Parathyroid adenoma (tissue), 2 donors: ENCODE measurements around the gene COL23A1.

ENCODE experiments used
- H2AFZ ChIP-seq: fragments of 300-600 bp; sonication (generic); one replicate; pipeline ENCODE4 v1.7.0; 2017; ENCODE audit warnings: antibody characterized with exemption, mild to moderate bottlenecking
- H3K27ac ChIP-seq: fragments of 300-600 bp; sonication (generic); one replicate; pipeline ENCODE4 v1.7.0; 2017
- H3K27me3 ChIP-seq: fragments of 300-600 bp; sonication (generic); one replicate; pipeline ENCODE4 v1.7.0; 2017; ENCODE audit warnings: low read length; ENCODE audit not compliant: control insufficient read depth, insufficient read depth
- H3K36me3 ChIP-seq: fragments of 300-600 bp; sonication (generic); one replicate; pipeline ENCODE4 v1.7.0; 2017; ENCODE audit warnings: low read length; ENCODE audit not compliant: control insufficient read depth, insufficient read depth
- H3K4me1 ChIP-seq: fragments of 300-600 bp; sonication (generic); one replicate; pipeline ENCODE4 v1.7.0; 2017; ENCODE audit warnings: control low read depth
- H3K4me2 ChIP-seq: fragments of 300-600 bp; sonication (generic); one replicate; pipeline ENCODE4 v1.7.0; 2017; ENCODE audit warnings: low read length
- H3K4me3 ChIP-seq: fragments of 300-600 bp; sonication (generic); one replicate; pipeline ENCODE4 v1.7.0; 2017; ENCODE audit warnings: low read depth, low read length
- H3K79me2 ChIP-seq: fragments of 300-600 bp; sonication (generic); one replicate; pipeline ENCODE4 v1.7.0; 2017; ENCODE audit warnings: control low read depth
- H3K9ac ChIP-seq: fragments of 300-600 bp; sonication (generic); one replicate; pipeline ENCODE4 v1.7.0; 2017; ENCODE audit warnings: mild to moderate bottlenecking
- H3K9me3 ChIP-seq: fragments of 300-600 bp; sonication (generic); one replicate; pipeline ENCODE4 v1.7.0; 2017; ENCODE audit warnings: low read length; ENCODE audit not compliant: control insufficient read depth
- CTCF ChIP-seq: fragments of 300-600 bp; sonication (generic); IDR thresholded peaks from one replicate; pipeline ENCODE4 v1.7.0; 2017; ENCODE audit warnings: antibody characterized with exemption, mild to moderate bottlenecking
- donor health status: primary hyperparathyroidism.

Gene COL23A1

GRCh38 chr5:178555005-178555404, 35.2 kb downstream of the COL23A1 start:
- Histone ChIP-seq H3K79me2 (peaks cover 4% of the 10 kb centered on the region), H3K4me2 (no peak overlapping the region), H3K4me3 (no peak overlapping the region), H3K4me1 (peaks cover 26% of the 10 kb centered on the region), H3K9me3 (no peaks in the 10 kb centered on the region), H3K9ac (no peak overlapping the region), H3K27me3 (no peaks in the 10 kb centered on the region), H2AFZ (no peak overlapping the region), H3K36me3 (no peaks in the 10 kb centered on the region), H3K27ac (no peak overlapping the region)
- TF ChIP-seq CTCF, result no peak

DNA sequence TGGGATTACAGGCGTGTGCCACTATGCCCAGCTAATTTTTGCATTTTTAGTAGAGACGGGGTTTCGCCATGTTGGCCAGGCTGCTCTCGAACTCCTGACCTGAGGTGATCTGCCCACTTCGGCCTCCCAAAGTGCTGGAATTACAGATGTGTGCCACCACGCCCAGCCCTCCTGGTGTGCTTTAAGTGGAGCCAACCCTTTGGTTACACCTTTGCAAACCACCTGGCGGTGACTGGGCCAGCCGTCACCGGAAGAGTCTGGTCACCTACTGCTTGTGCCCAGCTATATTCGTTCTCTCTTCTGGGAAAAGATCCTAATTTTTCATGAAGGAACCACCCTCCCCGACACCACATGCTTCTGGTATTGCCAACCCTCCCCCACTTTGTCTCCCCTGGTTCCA, 35.9 kb downstream of the COL23A1 start:
- no peak overlapping the region for H3K4me2 ChIP-seq
- H3K79me2 ChIP-seq, result peaks cover 4% of the 10 kb centered on the region
- no peaks in the 10 kb centered on the region for H3K9me3 ChIP-seq
- H3K27ac ChIP-seq, result no peak overlapping the region
- no peak overlapping the region for H3K4me3 ChIP-seq
- no peaks in the 10 kb centered on the region for H3K27me3 ChIP-seq
- H3K9ac ChIP-seq, result no peak overlapping the region
- H3K36me3 ChIP-seq, result no peaks in the 10 kb centered on the region
- H2AFZ ChIP-seq, result no peak overlapping the region
- H3K4me1 ChIP-seq, result peaks cover 26% of the 10 kb centered on the region
- no peak for TF ChIP-seq CTCF

- no peaks in the 10 kb centered on the region for H3K27me3 ChIP-seq
Observed at GRCh38 chr5:178553517-178553916, 36.7 kb downstream of the COL23A1 start.

GRCh38 chr5:178551468-178551867, 38.7 kb downstream of the COL23A1 start:
- TF ChIP-seq CTCF, result no peak
- H2AFZ ChIP-seq, result no peak overlapping the region
- no peak overlapping the region for H3K9ac ChIP-seq
- H3K79me2 ChIP-seq, result no peaks in the 10 kb centered on the region
- no peaks in the 10 kb centered on the region for H3K9me3 ChIP-seq
- no peaks in the 10 kb centered on the region for H3K36me3 ChIP-seq
- H3K4me1 ChIP-seq, result peaks cover 26% of the 10 kb centered on the region
- H3K4me2 ChIP-seq, result no peak overlapping the region
- H3K27ac ChIP-seq, result no peak overlapping the region
- no peak overlapping the region for H3K4me3 ChIP-seq
- H3K27me3 ChIP-seq, result no peaks in the 10 kb centered on the region

More at GRCh38 chr5:178553517-178553916, 36.7 kb downstream of the COL23A1 start:
- peak overlapping the region; percentile 19 for H3K4me3 ChIP-seq
- H3K4me2 ChIP-seq, result peak overlapping the region; percentile 55
- H3K79me2 ChIP-seq, result peaks cover 2% of the 10 kb centered on the region
- H3K36me3 ChIP-seq, result no peaks in the 10 kb centered on the region
- no peaks in the 10 kb centered on the region for H3K9me3 ChIP-seq
- no peak overlapping the region for H3K9ac ChIP-seq
- peak overlapping the region; percentile 77 for H3K27ac ChIP-seq
- no peak overlapping the region for H2AFZ ChIP-seq
- peaks cover 26% of the 10 kb centered on the region for H3K4me1 ChIP-seq
- TF ChIP-seq CTCF, result no peak

DNA sequence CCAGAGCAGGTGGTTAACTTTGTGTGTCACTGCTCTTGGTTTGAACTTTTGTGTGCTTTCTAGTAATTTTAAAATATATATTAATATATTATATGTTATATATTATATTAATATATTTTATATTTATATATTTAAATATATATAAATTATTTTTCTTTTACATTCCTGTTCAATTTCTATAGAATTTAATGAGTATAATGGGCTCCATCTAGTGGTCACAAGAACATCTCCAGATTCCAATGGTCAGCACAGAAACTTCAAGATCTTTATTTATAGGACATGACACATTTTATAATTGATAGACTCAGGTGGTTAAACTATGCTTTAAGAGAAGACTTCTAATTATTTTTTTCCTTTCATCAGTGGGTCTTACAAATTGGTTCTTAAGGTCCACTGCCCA, 39.1 kb downstream of the COL23A1 start:
- Histone ChIP-seq H3K27me3 (no peaks in the 10 kb centered on the region), H3K9me3 (no peaks in the 10 kb centered on the region), H3K36me3 (no peaks in the 10 kb centered on the region), H3K27ac (no peak overlapping the region), H3K4me2 (no peak overlapping the region), H3K79me2 (no peaks in the 10 kb centered on the region), H3K4me3 (no peak overlapping the region), H2AFZ (no peak overlapping the region), H3K9ac (no peak overlapping the region), H3K4me1 (peaks cover 26% of the 10 kb centered on the region)
- peak; percentile 37 for TF ChIP-seq CTCF
